ENCODE data around the gene CCRL2. TPM values are rescaled to one million over a fixed set of nuclear protein-coding genes. Genes with fewer than 3 reads are reported as not detected.

The CCRL2 gene
- total and polyA plus RNA-seq, 9 of the 15 experiments (the other 6 are each of a cell fraction or from before 2014, with no cell fraction given) = 3.4 to 5.7 (median 4.0) TPM

DNA sequence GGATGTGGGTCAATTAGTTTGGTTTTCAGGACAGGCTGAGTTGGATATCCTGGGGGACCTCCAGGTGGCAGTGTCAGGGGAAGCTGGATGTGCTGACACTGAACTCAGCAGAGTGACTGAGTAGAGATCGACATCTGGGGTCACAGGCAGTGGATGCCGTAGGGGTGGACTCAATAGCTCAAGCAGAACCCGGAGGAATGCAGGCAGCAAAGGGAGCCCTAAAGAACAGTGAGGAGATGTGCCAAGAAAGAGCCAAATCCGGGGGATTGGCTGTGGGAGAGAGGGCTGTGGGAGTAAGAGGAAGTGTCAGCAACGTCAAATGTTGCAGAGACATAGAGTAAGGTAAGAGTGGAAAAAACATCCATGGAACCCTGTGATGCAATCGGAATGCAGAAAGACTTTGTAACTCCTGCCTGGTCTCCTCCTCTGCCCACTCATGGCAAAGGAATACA is 11.8 kb upstream of the CCRL2 start (continued):
- TF ChIP-seq, protein P1, sequence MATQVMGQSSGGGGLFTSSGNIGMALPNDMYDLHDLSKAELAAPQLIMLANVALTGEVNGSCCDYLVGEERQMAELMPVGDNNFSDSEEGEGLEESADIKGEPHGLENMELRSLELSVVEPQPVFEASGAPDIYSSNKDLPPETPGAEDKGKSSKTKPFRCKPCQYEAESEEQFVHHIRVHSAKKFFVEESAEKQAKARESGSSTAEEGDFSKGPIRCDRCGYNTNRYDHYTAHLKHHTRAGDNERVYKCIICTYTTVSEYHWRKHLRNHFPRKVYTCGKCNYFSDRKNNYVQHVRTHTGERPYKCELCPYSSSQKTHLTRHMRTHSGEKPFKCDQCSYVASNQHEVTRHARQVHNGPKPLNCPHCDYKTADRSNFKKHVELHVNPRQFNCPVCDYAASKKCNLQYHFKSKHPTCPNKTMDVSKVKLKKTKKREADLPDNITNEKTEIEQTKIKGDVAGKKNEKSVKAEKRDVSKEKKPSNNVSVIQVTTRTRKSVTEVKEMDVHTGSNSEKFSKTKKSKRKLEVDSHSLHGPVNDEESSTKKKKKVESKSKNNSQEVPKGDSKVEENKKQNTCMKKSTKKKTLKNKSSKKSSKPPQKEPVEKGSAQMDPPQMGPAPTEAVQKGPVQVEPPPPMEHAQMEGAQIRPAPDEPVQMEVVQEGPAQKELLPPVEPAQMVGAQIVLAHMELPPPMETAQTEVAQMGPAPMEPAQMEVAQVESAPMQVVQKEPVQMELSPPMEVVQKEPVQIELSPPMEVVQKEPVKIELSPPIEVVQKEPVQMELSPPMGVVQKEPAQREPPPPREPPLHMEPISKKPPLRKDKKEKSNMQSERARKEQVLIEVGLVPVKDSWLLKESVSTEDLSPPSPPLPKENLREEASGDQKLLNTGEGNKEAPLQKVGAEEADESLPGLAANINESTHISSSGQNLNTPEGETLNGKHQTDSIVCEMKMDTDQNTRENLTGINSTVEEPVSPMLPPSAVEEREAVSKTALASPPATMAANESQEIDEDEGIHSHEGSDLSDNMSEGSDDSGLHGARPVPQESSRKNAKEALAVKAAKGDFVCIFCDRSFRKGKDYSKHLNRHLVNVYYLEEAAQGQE (IDR thresholded peaks at IDR 0.05; ENCODE audit: borderline replicate concordance) = peak; percentile 42; the same call in 1 of the 2 replicates
- TF ChIP-seq, protein P1 (CRISPR knock-in tag; IDR thresholded peaks at IDR 0.05; ENCODE audit: low read depth) = no peak
- TF ChIP-seq ZNF263 (CRISPR knock-in tag; IDR thresholded peaks at IDR 0.05; ENCODE audit: borderline replicate concordance) (0 out of 2 replicates have a peak, but pooled peaks have one; percentile 11), ZKSCAN1 (IDR thresholded peaks at IDR 0.05; ENCODE audit: low read depth, low read length) (no peak), MECOM (CRISPR knock-in tag; IDR thresholded peaks at IDR 0.05) (no peak), KDM1A (IDR thresholded peaks at IDR 0.05) (peak; percentile 10 to 39; a peak in 1 of 4 replicates), ZNF561 (CRISPR knock-in tag; conservative IDR thresholded peaks at IDR 0.05) (no peak), ARID1B (IDR thresholded peaks at IDR 0.05) (no peak; the same call in 1 of the 2 replicates), NR1H2 (CRISPR knock-in tag; IDR thresholded peaks at IDR 0.05) (no peak), ZFP36 (IDR thresholded peaks at IDR 0.05; ENCODE audit: low read depth, low read length, partially characterized antibody) (peak; percentile 98), CHD1 (IDR thresholded peaks at IDR 0.05; ENCODE audit: low read length) (no peak), FOSL1 (tag; conservative IDR thresholded peaks at IDR 0.05) (no peak), PKNOX1 (IDR thresholded peaks at IDR 0.05) (peak; percentile 56), MCM5 (IDR thresholded peaks at IDR 0.05; ENCODE audit: low read depth) (no peak), ZNF75A (CRISPR knock-in tag; IDR thresholded peaks at IDR 0.05) (0 out of 2 replicates have a peak, but pooled peaks have one; percentile 15), L3MBTL2 (IDR thresholded peaks at IDR 0.05) (peak; percentile 34; the same call in 1 of the 2 replicates)
- TF ChIP-seq, protein P2, sequence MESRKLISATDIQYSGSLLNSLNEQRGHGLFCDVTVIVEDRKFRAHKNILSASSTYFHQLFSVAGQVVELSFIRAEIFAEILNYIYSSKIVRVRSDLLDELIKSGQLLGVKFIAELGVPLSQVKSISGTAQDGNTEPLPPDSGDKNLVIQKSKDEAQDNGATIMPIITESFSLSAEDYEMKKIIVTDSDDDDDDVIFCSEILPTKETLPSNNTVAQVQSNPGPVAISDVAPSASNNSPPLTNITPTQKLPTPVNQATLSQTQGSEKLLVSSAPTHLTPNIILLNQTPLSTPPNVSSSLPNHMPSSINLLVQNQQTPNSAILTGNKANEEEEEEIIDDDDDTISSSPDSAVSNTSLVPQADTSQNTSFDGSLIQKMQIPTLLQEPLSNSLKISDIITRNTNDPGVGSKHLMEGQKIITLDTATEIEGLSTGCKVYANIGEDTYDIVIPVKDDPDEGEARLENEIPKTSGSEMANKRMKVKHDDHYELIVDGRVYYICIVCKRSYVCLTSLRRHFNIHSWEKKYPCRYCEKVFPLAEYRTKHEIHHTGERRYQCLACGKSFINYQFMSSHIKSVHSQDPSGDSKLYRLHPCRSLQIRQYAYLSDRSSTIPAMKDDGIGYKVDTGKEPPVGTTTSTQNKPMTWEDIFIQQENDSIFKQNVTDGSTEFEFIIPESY (CRISPR knock-in tag; IDR thresholded peaks at IDR 0.05) = no peak
- TF ChIP-seq, protein P3, sequence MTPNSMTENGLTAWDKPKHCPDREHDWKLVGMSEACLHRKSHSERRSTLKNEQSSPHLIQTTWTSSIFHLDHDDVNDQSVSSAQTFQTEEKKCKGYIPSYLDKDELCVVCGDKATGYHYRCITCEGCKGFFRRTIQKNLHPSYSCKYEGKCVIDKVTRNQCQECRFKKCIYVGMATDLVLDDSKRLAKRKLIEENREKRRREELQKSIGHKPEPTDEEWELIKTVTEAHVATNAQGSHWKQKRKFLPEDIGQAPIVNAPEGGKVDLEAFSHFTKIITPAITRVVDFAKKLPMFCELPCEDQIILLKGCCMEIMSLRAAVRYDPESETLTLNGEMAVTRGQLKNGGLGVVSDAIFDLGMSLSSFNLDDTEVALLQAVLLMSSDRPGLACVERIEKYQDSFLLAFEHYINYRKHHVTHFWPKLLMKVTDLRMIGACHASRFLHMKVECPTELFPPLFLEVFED (CRISPR knock-in tag; conservative IDR thresholded peaks at IDR 0.05) = no peak
